IMR-90 (cell line): ENCODE measurements around the gene ZNF622.

Experiments used
- BHLHE40 ChIP-seq: fragments of 150-350 bp; IDR thresholded peaks from 2 replicates; pipeline ENCODE4 v1.6.1; 2016; ENCODE audit warnings: mild to moderate bottlenecking, low read depth, low read length
- CEBPB ChIP-seq: IDR thresholded peaks from 2 replicates; pipeline ENCODE4 v1.6.1; 2012; ENCODE audit warnings: low read depth, low read length, improper control_type of control experiment
- CHD1 ChIP-seq: IDR thresholded peaks from 2 replicates; pipeline ENCODE4 v1.6.1; 2012; ENCODE audit warnings: low read depth, low read length, improper control_type of control experiment
- CTCF ChIP-seq: conservative IDR thresholded peaks from 2 replicates; pipeline ENCODE4 v1.5.1; 2012; ENCODE audit warnings: mild to moderate bottlenecking, low read depth, low read length, improper control_type of control experiment
- FOS ChIP-seq: fragments of 150-350 bp; IDR thresholded peaks from 2 replicates; pipeline ENCODE4 v1.6.1; 2016; ENCODE audit warnings: low read depth, low read length
- MAZ ChIP-seq: IDR thresholded peaks from 2 replicates; pipeline ENCODE4 v1.6.1; 2012; ENCODE audit warnings: low read depth, mild to moderate bottlenecking, low read length, improper control_type of control experiment, moderate library complexity, borderline replicate concordance
- MXI1 ChIP-seq: IDR thresholded peaks from 2 replicates; pipeline ENCODE4 v1.6.1; 2012; ENCODE audit warnings: low read depth, mild to moderate bottlenecking, low read length, moderate library complexity, borderline replicate concordance
- NFE2L2 ChIP-seq: fragments of 150-350 bp; IDR thresholded peaks from 2 replicates; pipeline ENCODE4 v1.6.1; 2016; ENCODE audit warnings: low read depth, mild to moderate bottlenecking, low read length
- POLR2A ChIP-seq: IDR thresholded peaks from 2 replicates; pipeline ENCODE4 v1.6.1; 2012; ENCODE audit warnings: mild to moderate bottlenecking, low read depth, low read length
- RAD21 ChIP-seq: IDR thresholded peaks from 2 replicates; pipeline ENCODE4 v1.6.1; 2012; ENCODE audit warnings: low read length, improper control_type of control experiment
- RFX5 ChIP-seq: IDR thresholded peaks from 2 replicates; pipeline ENCODE4 v1.8.0; 2012; ENCODE audit warnings: low read depth, mild to moderate bottlenecking, low read length, moderate library complexity
- SMC3 ChIP-seq: fragments of 150-350 bp; IDR thresholded peaks from 2 replicates; pipeline ENCODE4 v1.6.1; 2016; ENCODE audit warnings: low read depth, mild to moderate bottlenecking, antibody characterized with exemption, low read length, moderate library complexity
- USF2 ChIP-seq: fragments of 150-350 bp; IDR thresholded peaks from 2 replicates; pipeline ENCODE4 v1.6.1; 2017; ENCODE audit warnings: mild to moderate bottlenecking, antibody characterized with exemption, low read length, low read depth
- TF ChIP-seq, protein P1 (sequence below): fragments of 150-350 bp; IDR thresholded peaks from 2 replicates; pipeline ENCODE4 v1.6.1; 2016; ENCODE audit warnings: low read depth, mild to moderate bottlenecking, low read length, moderate library complexity, borderline replicate concordance

DNA sequence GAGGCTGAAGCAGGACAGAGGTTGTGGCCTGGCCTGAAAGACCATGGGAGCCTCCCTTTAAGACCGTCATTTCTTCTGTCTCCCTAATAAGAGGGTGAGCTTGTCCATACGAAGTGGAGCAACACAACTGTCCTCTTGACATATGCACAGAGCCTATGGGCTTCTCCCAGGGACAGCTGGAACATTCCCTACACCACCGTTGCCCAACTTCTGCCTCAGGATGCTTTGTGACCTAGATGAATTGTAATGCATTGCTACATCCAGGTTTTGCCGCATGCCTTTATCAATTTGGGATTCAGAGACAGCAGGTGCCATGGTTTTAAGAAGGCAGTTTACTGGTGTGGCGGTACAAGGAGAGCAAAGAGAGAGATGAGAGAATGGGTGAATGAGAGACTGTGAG lies 34.4 kb upstream of the ZNF622 start:
- TF ChIP-seq CTCF (no peak), CEBPB (no peak), MAZ (no peak), POLR2A (no peak), FOS (no peak), MXI1 (no peak), SMC3 (no peak), USF2 (no peak), RFX5 (no peak), BHLHE40 (no peak), NFE2L2 (no peak), RAD21 (no peak), CHD1 (no peak)
- TF ChIP-seq, protein P1, sequence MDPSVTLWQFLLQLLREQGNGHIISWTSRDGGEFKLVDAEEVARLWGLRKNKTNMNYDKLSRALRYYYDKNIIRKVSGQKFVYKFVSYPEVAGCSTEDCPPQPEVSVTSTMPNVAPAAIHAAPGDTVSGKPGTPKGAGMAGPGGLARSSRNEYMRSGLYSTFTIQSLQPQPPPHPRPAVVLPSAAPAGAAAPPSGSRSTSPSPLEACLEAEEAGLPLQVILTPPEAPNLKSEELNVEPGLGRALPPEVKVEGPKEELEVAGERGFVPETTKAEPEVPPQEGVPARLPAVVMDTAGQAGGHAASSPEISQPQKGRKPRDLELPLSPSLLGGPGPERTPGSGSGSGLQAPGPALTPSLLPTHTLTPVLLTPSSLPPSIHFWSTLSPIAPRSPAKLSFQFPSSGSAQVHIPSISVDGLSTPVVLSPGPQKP: no peak
